ENCODE measurements around the gene GALNT18. TPM values are rescaled to one million over a fixed set of nuclear protein-coding genes. Genes with fewer than 3 reads are reported as not detected.

Gene GALNT18
- total and polyA plus RNA-seq, 9 donors, result 3.0 to 13.2 (median 7.7) TPM

DNA sequence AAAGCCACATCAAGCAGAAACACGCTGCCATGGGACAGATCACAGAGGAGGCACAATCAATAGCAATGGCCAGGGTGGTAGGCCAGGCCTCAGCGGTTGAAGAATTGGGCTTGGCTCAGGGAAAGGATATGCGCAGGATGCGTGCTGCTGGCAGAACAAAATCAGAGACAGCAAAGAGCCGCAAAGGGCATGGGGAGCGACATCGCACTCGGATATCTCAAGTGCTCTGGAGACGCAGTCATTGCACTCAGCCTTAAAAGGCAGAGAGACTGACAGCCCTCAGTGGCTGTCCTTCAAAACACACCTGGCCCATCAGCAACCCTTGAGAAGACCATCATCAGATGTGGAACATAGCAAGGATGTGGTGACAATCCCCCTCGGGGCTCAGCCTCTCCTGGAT, 319.2 kb downstream of the GALNT18 start:
- 93 to 97% (median 96%) methylated on average over 10 of the region's 10 CpGs for WGBS, 3 donors
- DNase-seq, result no peak
- no peaks in the 10 kb centered on the region for H3K9me3 ChIP-seq
- H3K4me3 ChIP-seq, result no peak overlapping the region
- TF ChIP-seq, protein P1, sequence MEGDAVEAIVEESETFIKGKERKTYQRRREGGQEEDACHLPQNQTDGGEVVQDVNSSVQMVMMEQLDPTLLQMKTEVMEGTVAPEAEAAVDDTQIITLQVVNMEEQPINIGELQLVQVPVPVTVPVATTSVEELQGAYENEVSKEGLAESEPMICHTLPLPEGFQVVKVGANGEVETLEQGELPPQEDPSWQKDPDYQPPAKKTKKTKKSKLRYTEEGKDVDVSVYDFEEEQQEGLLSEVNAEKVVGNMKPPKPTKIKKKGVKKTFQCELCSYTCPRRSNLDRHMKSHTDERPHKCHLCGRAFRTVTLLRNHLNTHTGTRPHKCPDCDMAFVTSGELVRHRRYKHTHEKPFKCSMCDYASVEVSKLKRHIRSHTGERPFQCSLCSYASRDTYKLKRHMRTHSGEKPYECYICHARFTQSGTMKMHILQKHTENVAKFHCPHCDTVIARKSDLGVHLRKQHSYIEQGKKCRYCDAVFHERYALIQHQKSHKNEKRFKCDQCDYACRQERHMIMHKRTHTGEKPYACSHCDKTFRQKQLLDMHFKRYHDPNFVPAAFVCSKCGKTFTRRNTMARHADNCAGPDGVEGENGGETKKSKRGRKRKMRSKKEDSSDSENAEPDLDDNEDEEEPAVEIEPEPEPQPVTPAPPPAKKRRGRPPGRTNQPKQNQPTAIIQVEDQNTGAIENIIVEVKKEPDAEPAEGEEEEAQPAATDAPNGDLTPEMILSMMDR (IDR thresholded peaks at IDR 0.05), result no peak
- no peak for TF ChIP-seq POLR2A (IDR thresholded peaks at IDR 0.05)
- TF ChIP-seq EP300 (IDR thresholded peaks at IDR 0.05), result no peak
- no peak overlapping the region for H3K27ac ChIP-seq
- H3K27me3 ChIP-seq, result no peaks in the 10 kb centered on the region
- H3K4me1 ChIP-seq (ENCODE audit: insufficient read depth), result no peaks in the 10 kb centered on the region
- H3K36me3 ChIP-seq, result no peaks in the 10 kb centered on the region
- intact Hi-C loops (cut with DNase I), result no loop called here

DNA sequence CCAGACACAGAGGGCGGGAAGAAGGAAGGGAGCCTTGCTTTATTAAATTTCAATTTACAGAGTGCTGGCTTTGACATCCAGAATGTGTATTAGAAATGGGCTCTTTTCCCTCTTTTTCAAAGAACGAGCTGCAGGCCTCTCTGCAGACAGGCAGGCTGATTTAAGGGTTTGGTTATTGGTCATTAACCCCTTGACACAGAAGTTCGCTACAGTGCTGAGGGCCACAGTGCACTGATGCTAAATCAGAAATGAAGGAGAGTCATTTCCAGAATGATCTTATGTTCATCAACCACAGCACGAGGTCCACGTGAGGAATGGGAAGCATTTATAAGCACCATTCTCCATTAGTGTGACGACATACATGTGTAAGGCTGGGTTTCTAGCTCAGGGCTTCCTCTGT, 320.6 kb downstream of the GALNT18 start:
- 81 to 90% (median 90%) methylated on average over 6 of the region's 6 CpGs for WGBS, 3 donors
- no peak overlapping the region for H3K4me3 ChIP-seq
- H3K27ac ChIP-seq, result no peak overlapping the region
- H3K36me3 ChIP-seq, result no peaks in the 10 kb centered on the region
- H3K27me3 ChIP-seq, result no peaks in the 10 kb centered on the region
- intact Hi-C loops (cut with DNase I), result no loop called here
- TF ChIP-seq EP300 (IDR thresholded peaks at IDR 0.05), result no peak
- no peak for TF ChIP-seq POLR2A (IDR thresholded peaks at IDR 0.05)
- TF ChIP-seq, protein P1 (IDR thresholded peaks at IDR 0.05), result no peak
- DNase-seq, result no peak
- no peaks in the 10 kb centered on the region for H3K9me3 ChIP-seq
- no peaks in the 10 kb centered on the region for H3K4me1 ChIP-seq (ENCODE audit: insufficient read depth)

DNA sequence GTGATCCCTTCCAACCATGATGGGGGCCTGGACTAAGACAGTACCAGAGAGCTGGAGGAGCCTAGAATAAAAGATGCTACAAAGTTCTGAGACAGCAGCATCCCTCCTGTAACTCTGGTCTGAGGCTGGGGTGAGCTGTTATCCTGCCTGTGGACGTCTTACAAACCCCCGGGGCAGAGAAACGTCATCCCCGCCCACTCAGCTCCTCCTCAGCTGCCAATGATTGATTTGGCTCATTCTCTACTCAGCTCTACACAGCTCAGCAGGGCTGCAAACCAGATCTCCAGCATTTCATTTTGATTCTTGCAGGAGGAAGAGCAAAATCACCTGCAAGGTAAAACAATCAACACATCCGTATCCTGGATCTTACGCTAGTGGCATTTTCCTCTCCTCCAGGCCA, 324.2 kb downstream of the GALNT18 start:
- intact Hi-C loops (cut with DNase I), result no loop called here
- Histone ChIP-seq H3K4me1 (ENCODE audit: insufficient read depth) (peaks cover 1% of the 10 kb centered on the region), H3K27ac (no peak overlapping the region), H3K4me3 (no peak overlapping the region), H3K27me3 (no peaks in the 10 kb centered on the region), H3K36me3 (no peaks in the 10 kb centered on the region), H3K9me3 (no peaks in the 10 kb centered on the region)
- TF ChIP-seq EP300 (IDR thresholded peaks at IDR 0.05), result no peak
- no peak for TF ChIP-seq POLR2A (IDR thresholded peaks at IDR 0.05)
- TF ChIP-seq, protein P1 (IDR thresholded peaks at IDR 0.05), result no peak
- DNase-seq, result no peak
- WGBS, 3 donors, result 44 to 47% (median 46%) methylated on average over 6 of the region's 6 CpGs

DNA sequence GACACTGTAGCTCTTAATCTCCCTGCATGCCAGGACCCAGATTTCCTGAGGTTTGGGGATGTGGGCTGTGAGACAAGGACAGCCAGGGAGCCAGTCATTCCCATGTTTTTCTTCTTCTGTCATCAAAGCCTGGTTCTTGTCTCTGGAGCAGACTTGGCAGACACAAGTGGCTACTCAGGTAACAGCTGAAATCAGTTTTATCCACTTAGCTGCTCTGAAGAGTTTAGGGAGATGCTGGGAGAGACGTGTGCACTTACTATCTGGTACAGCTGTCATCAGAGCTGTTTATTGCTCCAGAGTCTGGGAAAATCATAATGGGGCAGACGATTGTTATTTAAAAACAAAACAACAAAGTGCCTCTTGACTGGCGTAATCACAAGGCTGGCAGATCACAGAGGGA, 325.4 kb downstream of the GALNT18 start:
- Histone ChIP-seq H3K4me3 (no peak overlapping the region), H3K27me3 (no peaks in the 10 kb centered on the region), H3K27ac (no peak overlapping the region), H3K9me3 (no peaks in the 10 kb centered on the region), H3K36me3 (no peaks in the 10 kb centered on the region), H3K4me1 (ENCODE audit: insufficient read depth) (peaks cover 1% of the 10 kb centered on the region)
- WGBS, 3 donors, result 38 to 72% (median 50%) methylated on average over 3 of the region's 3 CpGs
- TF ChIP-seq, protein P1 (IDR thresholded peaks at IDR 0.05), result no peak
- TF ChIP-seq EP300 (IDR thresholded peaks at IDR 0.05) (no peak), POLR2A (IDR thresholded peaks at IDR 0.05) (no peak)
- no peak for DNase-seq
- intact Hi-C loops (cut with DNase I), result no loop called here

DNA sequence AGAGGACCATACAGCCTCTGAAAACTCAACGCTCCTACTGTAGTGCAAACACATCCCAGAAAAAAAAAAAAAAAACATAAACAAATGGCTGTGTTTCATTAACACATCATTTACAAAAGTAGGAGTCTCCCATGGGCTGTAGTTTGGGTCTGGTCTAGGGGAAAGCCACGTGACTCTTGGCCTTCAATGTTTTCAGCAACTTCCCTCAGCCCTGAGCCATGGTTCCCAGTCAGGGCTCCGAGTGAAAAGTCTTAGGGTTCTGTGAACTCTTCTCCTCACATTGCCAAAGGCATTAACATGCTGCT, 327.3 kb downstream of the GALNT18 start:
- no peak overlapping the region for H3K27ac ChIP-seq
- no peak for TF ChIP-seq POLR2A (IDR thresholded peaks at IDR 0.05)
- TF ChIP-seq, protein P1 (IDR thresholded peaks at IDR 0.05), result no peak
- no peak for TF ChIP-seq EP300 (IDR thresholded peaks at IDR 0.05)
- no peaks in the 10 kb centered on the region for H3K27me3 ChIP-seq
- H3K4me1 ChIP-seq (ENCODE audit: insufficient read depth), result peaks cover 1% of the 10 kb centered on the region
- H3K9me3 ChIP-seq, result no peaks in the 10 kb centered on the region
- DNase-seq, result no peak
- WGBS, 3 donors, result 18 to 46% (median 38%) methylated on average over 3 of the region's 3 CpGs
- H3K4me3 ChIP-seq, result no peak overlapping the region
- H3K36me3 ChIP-seq, result no peaks in the 10 kb centered on the region
- intact Hi-C loops (cut with DNase I), result no loop called here

Data from ovary (tissue), 9 donors.